ENCODE measurements around the gene MAPK6.

Gene MAPK6

GRCh38 chr15:52097180-52097579 lies 78.2 kb downstream of the MAPK6 start:
- no peak for TF ChIP-seq CTCF (IDR thresholded peaks at IDR 0.05; ENCODE audit: borderline replicate concordance, control extremely low read depth, extremely low read depth, insufficient read depth, missing control alignments)
- DNase-seq (ENCODE audit: low spot score) = no peak
- in situ Hi-C loops (cut with MboI; ENCODE audit: low sequenced_read_pairs, unreplicated experiment) = no loop called here

- TF ChIP-seq CTCF (IDR thresholded peaks at IDR 0.05; ENCODE audit: borderline replicate concordance, control extremely low read depth, extremely low read depth, insufficient read depth, missing control alignments) = no peak
- in situ Hi-C loops (cut with MboI; ENCODE audit: low sequenced_read_pairs, unreplicated experiment) = no loop called here
- DNase-seq (ENCODE audit: low spot score) = no peak
These were observed 79.3 kb downstream of the MAPK6 start for GRCh38 chr15:52098323-52098722.

GRCh38 chr15:52099651-52100272 lies 80.7 kb downstream of the MAPK6 start:
- no peak for TF ChIP-seq CTCF (IDR thresholded peaks at IDR 0.05; ENCODE audit: borderline replicate concordance, control extremely low read depth, extremely low read depth, insufficient read depth, missing control alignments)
- in situ Hi-C loops (cut with MboI; ENCODE audit: low sequenced_read_pairs, unreplicated experiment) = no loop called here
- DNase-seq (ENCODE audit: low spot score) = no peak

GRCh38 chr15:52100807-52101442 lies 81.9 kb downstream of the MAPK6 start:
- in situ Hi-C loops (cut with MboI; ENCODE audit: low sequenced_read_pairs, unreplicated experiment) = no loop called here
- TF ChIP-seq CTCF (IDR thresholded peaks at IDR 0.05; ENCODE audit: borderline replicate concordance, control extremely low read depth, extremely low read depth, insufficient read depth, missing control alignments) = no peak
- no peak for DNase-seq (ENCODE audit: low spot score)

GRCh38 chr15:52101542-52102323 lies 82.7 kb downstream of the MAPK6 start:
- peak; percentile 74 for DNase-seq (ENCODE audit: low spot score)
- TF ChIP-seq CTCF (IDR thresholded peaks at IDR 0.05; ENCODE audit: borderline replicate concordance, control extremely low read depth, extremely low read depth, insufficient read depth, missing control alignments) = no peak
- in situ Hi-C loops (cut with MboI; ENCODE audit: low sequenced_read_pairs, unreplicated experiment) = no loop called here

- in situ Hi-C loops (cut with MboI; ENCODE audit: low sequenced_read_pairs, unreplicated experiment) = no loop called here
- DNase-seq (ENCODE audit: low spot score) = no peak
- no peak for TF ChIP-seq CTCF (IDR thresholded peaks at IDR 0.05; ENCODE audit: borderline replicate concordance, control extremely low read depth, extremely low read depth, insufficient read depth, missing control alignments)
These were observed 83.4 kb downstream of the MAPK6 start for GRCh38 chr15:52102463-52102862.
